GM18517 (cell line): ENCODE results near the gene PLIN4.
"Not testable (repeated sequence)": the region's sequence is repeated elsewhere in the genome, so short reads cannot be mapped to it uniquely, and the experiment has no call there.

Experiments
- ATAC-seq: cut with Tn5 transposase; IDR thresholded peaks from one replicate; pipeline ENCODE4 v1.9.1; 2021; ENCODE audit warnings: mild to moderate bottlenecking, moderate library complexity; ENCODE audit not compliant: unreplicated experiment

Gene PLIN4

DNA sequence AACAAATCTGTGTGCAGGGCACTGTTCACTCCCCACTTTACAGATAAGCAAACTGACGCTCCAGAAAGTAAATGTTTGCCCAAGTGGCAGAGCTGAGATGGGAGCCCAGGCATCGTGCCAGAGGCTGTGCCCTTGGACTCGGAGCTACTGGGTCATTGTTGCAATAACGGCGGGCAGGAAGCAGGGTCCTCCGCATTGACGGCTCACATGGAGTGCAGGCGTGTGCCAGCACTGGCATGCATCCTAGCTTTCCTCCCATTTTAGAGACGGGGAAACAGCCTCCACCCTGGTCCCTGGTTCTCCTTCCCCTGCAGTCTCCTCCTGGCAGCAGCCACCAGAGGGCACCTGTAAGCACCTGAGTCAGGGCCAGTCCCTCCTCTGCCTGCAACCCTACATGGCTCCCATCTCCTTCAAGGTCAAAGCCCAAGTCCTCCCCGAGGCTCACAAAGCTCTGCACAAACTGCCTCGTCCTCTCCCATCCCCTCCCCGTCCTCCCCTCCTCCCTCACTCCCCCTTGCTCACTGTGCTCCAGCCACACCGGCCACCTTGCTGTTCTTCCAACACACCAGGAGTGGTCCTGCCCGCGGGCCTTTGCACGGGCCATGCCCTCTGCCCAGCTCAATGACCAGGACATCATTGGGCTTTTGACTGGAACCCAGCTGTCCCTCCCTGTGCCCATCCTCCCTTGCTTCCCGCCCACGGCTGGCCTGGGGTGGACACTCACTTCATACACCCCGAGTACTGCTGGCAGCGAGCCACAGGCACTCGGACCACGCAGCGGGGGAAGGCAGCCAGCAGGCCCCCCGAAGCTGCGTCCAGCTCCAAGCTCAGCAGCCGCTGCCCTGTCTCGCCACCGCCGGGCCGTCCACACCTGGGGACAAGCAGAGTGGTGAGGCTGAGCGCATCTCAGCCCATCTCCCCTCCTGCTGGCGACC is 29.3 kb upstream of the PLIN4 start:
- no peak for ATAC-seq

- no peak for ATAC-seq
Observed at GRCh38 chr19:4543842-4544647, 25.8 kb upstream of the PLIN4 start.

DNA sequence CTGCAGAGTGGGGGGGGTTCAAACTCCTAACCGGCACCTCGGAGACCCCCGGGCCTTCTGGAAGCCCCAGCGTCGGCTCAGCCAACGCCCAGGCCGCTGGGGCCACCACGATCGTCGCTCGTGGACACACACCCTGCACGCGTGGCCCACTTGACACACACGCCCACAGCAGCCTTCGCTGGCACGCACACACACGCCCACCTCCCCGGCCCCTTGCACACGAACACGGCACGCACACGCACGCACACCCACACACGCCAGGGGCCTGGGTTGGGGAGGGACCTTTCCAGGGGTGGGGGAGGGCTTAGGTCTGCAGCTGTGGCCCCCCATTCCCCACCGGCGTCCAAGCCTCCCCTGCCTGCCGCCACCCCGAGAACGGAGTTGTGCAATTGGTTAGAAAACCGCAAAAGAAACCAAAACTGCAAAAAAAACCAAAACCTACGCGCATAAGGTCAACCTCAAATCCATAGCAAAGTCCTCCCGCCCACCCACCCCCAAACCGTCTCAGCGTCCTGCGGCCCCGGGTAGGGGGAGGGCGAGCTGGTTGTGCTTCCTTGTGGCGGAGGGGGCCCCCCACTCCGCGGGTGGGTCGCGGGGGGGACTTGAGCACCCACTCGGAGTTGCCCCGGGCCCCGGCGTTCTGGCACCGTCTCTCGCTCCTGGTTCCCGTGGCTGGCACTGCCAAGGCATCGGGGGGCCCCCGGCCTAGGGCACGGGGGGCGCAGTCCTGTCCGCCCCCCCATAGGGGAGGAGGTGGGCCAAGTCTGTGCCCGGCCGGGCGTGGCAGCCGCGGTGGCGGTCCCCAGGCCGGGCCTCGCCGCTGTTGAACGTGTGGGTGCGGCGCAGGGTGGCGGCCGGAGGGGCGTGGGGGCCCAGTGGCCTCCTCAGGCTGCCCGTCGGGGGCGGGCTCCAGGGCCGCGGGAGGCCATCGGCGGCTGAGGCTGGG is 24.9 kb upstream of the PLIN4 start:
- ATAC-seq = no peak

DNA sequence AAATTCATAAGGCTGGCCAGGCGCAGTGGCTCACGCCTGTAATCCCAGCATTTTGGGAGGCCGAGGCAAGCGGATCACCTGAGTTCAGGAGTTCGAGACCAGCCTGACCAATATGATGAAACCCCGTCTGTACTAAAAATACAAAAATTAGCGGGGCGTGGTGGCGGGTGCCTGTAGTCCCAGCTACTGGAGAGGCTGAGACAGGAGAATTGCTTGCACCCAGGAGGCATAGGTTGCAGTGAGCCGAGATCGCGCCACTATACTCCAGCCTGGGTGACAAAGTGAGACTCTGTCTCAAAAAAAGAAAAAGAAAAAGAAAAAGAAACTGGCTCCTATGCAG is 23.5 kb upstream of the PLIN4 start:
- not testable (repeated sequence) for ATAC-seq

DNA sequence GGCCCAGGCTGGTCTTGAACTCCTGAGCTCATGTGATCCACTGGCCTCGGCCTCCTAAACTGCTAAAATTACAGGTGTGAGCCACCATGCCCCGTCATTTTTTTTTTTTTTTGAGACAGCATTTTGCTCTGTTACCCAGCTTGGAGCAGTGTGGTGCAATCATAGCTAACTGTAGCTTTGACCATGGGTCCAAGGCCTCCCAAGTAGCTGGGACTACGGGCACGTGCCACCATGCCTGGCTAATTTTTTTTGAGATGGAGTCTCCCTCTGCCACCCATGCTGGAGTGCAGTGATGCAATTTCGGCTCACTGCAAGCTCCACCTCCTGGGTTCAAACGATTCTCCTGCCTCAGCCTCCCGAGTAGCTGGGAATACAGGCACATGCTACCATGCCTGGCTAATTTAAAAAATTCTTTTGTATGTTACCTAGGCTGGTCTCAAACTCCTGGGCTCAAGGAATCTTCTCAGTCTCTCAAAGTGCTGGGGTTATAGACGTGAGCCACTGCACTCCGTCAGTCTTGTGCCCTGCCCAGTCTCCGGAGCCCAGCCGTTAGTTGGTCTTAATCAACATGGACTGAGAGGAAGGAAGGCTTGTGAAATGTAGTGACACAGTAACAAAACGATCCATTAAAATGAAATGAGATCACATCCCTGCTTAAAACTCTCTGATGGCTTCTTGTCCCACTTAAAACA is 23.0 kb upstream of the PLIN4 start:
- no peak for ATAC-seq

- no peak for ATAC-seq
Observed at GRCh38 chr19:4539693-4540581, 21.7 kb upstream of the PLIN4 start, which contains the start of gene LRG1. TSS of gene LRG1 (minus strand) at chr19:4540036. CDS start at chr19:4540013, 23 bp downstream.

GRCh38 chr19:4539169-4539692 is 20.9 kb upstream of the PLIN4 start:
- no peak for ATAC-seq

DNA sequence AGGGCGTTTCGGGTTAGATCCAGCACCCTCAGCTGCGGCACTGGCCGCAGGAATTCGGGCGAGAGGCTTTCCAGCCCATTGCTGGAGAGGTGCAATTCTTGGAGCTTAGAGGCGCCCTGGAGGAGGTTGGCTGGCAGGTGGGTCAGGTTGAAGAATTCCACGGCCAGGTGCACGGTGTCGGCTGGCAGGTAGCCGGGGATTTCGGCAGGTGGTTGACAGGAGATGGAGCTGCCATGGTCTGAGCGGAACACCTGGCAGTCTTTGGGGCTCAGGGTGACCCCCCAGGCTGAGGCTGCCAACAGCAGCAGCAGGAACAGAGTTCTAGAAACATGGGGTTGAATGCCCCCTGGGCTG is 20.3 kb upstream of the PLIN4 start:
- no peak for ATAC-seq

DNA sequence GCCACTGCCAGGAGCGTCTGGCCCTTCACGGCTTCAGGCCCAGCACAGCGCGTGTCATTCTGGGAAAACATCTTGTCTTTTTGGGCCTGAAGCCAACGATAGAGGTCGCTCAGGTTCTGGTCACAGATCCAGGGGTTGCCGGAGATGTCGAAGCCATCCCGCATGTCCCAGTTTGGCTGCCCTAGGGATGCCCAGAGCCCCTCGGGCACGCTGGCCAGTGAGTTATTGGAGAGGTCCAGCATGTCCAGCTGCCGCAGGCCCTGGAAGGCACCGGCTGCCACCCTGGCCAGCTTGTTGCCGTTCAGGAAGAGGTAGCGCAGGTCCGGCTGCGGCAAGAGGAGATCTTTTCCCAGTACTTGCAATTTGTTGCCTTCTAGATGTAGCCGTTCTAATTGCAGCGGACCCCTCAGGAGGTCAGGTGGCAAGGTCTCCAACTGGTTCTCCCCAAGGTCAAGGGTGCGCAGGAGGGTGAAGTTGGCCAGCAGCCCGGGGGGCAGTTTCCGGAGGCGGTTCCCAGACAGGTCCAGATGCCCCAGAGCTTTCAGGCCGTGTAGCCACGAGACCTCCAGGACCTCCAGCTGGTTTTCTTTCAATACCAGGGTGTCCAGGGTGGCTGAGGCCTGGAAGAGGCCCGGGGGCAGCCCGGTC is 19.8 kb upstream of the PLIN4 start:
- no peak for ATAC-seq

DNA sequence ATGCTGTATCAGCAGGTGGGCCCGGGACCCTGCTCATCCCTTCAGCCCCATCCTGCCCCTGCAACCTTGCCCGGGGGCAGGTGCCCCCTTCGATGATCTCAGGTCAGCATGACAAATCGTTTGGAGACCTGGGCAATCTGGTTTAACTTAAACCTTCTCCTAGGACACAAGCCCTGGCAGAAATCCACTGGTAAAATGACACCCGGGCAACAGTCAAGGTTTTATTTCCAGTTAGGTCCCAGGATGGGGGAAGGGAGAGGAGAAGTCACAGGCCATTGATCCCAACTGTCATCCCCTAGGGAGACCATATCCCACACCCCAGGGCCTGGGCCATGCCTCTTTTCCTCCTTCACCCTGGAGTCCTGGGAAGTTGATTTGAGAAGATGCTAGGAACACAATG is 18.5 kb upstream of the PLIN4 start:
- no peak for ATAC-seq

- no peak for ATAC-seq
Observed at GRCh38 chr19:4534836-4535658, 16.8 kb upstream of the PLIN4 start, which contains the start of gene PLIN5. TSS of gene PLIN5 (minus strand) at chr19:4535224. CDS start at chr19:4534074, 1,150 bp downstream.

DNA sequence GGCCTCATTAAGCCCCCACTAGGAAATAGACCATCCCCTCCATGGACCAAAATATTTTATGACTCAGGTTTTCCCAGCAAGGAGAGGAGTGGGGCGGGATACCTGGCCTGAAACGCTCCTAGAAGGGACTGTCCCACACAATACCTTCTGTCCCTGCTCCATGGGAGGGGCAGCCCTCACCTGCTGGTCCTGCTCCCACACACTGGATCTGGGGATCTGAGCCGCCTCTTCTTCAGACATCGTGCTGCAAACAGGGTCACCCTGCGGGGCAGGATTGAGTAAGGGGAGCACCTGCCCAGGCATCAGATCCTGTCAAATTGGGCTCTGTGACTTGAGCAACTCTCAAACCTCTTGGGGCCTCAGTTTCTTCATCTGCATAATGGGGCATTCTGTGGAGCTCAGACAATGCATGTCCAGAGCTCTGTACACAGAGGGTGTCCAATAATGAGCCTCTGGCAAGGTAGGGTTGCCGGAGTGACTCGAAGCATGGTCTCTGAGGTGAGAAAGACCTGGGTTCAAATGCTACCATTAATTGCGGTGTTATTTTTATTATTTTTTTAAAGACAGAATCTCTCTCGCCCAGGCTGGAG is 15.6 kb upstream of the PLIN4 start:
- no peak for ATAC-seq

GRCh38 chr19:4533334-4533733 is 15.0 kb upstream of the PLIN4 start:
- no peak for ATAC-seq

- no peak for ATAC-seq
Observed at GRCh38 chr19:4531562-4532165, 13.4 kb upstream of the PLIN4 start.

- no peak for ATAC-seq
Observed at GRCh38 chr19:4529924-4530522, 11.7 kb upstream of the PLIN4 start.

GRCh38 chr19:4528843-4529242 is 10.6 kb upstream of the PLIN4 start:
- no peak for ATAC-seq
